ENCODE results near the gene SHB.
"Not testable (repeated sequence)": the region's sequence is repeated elsewhere in the genome, so short reads cannot be mapped to it uniquely, and the experiment has no call there.

The SHB gene

GRCh38 chr9:37918665-37919170 lies 150.3 kb downstream of the SHB start:
- DNase-seq (ENCODE audit: low spot score), result no peak

GRCh38 chr9:37917801-37918664 lies 151.0 kb downstream of the SHB start:
- DNase-seq (ENCODE audit: low spot score), result no peak

GRCh38 chr9:37917313-37917731 lies 151.7 kb downstream of the SHB start:
- no peak for DNase-seq (ENCODE audit: low spot score)

- no peak for DNase-seq (ENCODE audit: low spot score)
Observed at GRCh38 chr9:37916471-37917312, 152.3 kb downstream of the SHB start.

- DNase-seq (ENCODE audit: low spot score), result no peak
Observed at GRCh38 chr9:37915911-37916470, 153.0 kb downstream of the SHB start.

- no peak for DNase-seq (ENCODE audit: low spot score)
Observed at GRCh38 chr9:37914701-37915358, 154.2 kb downstream of the SHB start.

- DNase-seq (ENCODE audit: low spot score), result no peak
Observed at GRCh38 chr9:37914154-37914551, 154.9 kb downstream of the SHB start.

GRCh38 chr9:37913480-37914153 lies 155.4 kb downstream of the SHB start:
- DNase-seq (ENCODE audit: low spot score), result peak; percentile 82

GRCh38 chr9:37911271-37911681 lies 157.8 kb downstream of the SHB start:
- no peak for DNase-seq (ENCODE audit: low spot score)

GRCh38 chr9:37910271-37910670 lies 158.8 kb downstream of the SHB start:
- DNase-seq (ENCODE audit: low spot score), result no peak

- not testable (repeated sequence) for DNase-seq (ENCODE audit: low spot score)
Observed at GRCh38 chr9:37909836-37910235, 159.2 kb downstream of the SHB start.

GRCh38 chr9:37909326-37909725 lies 159.7 kb downstream of the SHB start:
- no peak for DNase-seq (ENCODE audit: low spot score)

GRCh38 chr9:37908698-37909186 lies 160.3 kb downstream of the SHB start:
- DNase-seq (ENCODE audit: low spot score), result no peak

- DNase-seq (ENCODE audit: low spot score), result no peak
Observed at GRCh38 chr9:37908283-37908682, 160.7 kb downstream of the SHB start.

GRCh38 chr9:37906312-37907239 lies 162.5 kb downstream of the SHB start:
- no peak for DNase-seq (ENCODE audit: low spot score)

- DNase-seq (ENCODE audit: low spot score), result no peak
Observed at GRCh38 chr9:37905776-37906175, 163.3 kb downstream of the SHB start.

- no peak for DNase-seq (ENCODE audit: low spot score)
Observed at GRCh38 chr9:37905131-37905505, 163.9 kb downstream of the SHB start.

GRCh38 chr9:37904445-37905130 lies 164.4 kb downstream of the SHB start:
- DNase-seq (ENCODE audit: low spot score), result peak; percentile 53

- peak; percentile 99 for DNase-seq (ENCODE audit: low spot score)
Observed at GRCh38 chr9:37903647-37904444, 165.2 kb downstream of the SHB start, which contains the start of gene SLC25A51. TSS of gene SLC25A51 (minus strand) at chr9:37904127. CDS start at chr9:37888550, 15,577 bp downstream.
